ENCODE data around the gene GNPDA2.
"Not testable (repeated sequence)": the region's sequence is repeated elsewhere in the genome, so short reads cannot be mapped to it uniquely, and the experiment has no call there.

The GNPDA2 gene

DNA sequence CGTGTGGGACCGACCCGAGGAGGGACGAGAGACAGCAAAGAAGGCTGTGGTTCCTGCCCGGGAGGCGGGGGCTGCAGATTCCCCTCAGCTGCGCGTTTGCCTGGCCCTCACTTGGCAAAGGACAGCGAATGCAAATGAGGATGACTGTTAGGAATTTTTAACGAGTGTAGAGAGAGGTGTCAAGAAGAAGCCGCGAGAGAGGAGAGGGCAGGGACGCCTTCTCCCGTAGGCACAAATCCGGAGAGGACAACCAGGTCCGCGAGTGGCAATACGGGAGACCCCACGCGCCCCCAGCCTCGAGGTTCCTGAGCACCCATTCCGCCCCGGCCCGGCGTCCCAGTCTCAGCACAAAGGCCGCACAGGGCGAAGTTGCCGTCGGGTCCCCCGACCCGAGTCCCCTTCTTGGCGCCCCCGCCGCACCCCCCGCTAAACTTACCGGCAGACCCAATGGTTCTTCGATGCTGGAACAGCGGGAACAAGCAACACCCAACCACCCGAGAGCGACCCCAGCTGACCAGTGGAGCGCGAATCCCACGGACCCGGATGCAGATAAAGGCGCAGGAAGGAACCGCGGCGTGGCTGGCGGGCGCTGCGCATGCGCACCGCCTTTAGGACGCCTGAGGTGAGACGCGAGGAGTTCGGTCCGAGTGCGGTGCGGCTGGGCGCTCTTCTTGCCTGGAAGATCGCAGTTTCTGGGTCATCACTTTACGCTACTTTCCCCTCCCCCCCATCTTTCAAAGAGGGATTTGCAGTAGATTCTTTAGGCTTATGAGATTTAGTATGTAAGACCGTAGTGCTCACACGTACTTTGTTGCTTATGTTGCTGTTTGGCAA is at the start of gene GNPDA2:
TSS of gene GNPDA2 (minus strand) at position 519 of the 834 bp plus-strand sequence. CDS start 4,349 bp downstream, outside the sequence.
- DNase-seq (ENCODE audit: low read depth), result peak; percentile 61

- DNase-seq (ENCODE audit: low read depth), result no peak
Observed at GRCh38 chr4:44772340-44772739, 46.0 kb upstream of the GNPDA2 start.

- DNase-seq (ENCODE audit: low read depth), result no peak
Observed at GRCh38 chr4:44771789-44772188, 45.4 kb upstream of the GNPDA2 start.

DNA sequence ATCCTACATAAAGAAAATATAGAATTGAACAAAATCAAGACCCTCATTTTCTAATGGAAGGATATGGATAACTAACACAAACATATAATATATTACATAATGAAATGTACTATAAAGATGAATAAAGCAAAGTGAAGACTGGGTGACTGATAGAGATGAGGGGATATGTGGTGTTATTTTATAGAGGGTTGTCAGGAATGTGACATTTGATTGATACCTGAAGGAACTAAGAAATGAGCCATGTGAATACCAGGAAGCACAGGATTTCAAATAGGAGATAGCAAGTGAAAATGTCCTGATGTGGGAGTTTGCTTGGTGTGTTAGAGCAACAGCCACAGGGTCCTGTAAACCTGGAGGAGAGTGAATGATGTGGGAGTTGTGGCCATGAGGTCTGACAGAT is 40.1 kb upstream of the GNPDA2 start:
- no peak for DNase-seq (ENCODE audit: low read depth)

GRCh38 chr4:44765116-44765515 is 38.8 kb upstream of the GNPDA2 start:
- no peak for DNase-seq (ENCODE audit: low read depth)

DNA sequence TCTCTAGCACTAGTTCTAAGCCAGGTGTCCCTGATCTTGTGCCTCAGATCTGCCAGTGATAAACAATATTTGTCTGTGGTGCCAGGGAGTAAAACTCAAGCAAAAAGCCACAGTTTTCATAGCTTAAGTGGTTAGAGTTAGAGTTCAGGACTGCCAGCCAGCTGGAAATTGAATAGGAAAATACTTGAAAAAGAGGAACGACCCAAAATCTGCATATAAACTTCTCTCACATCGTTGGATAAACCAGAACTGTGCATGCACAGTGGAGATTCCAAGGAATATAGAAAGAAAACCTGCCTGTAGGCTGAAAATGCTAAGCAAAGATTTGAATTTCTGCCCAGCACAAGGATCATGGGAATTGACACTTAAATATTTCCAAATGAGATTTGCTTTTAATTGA is 35.0 kb upstream of the GNPDA2 start:
- DNase-seq (ENCODE audit: low read depth), result no peak

DNA sequence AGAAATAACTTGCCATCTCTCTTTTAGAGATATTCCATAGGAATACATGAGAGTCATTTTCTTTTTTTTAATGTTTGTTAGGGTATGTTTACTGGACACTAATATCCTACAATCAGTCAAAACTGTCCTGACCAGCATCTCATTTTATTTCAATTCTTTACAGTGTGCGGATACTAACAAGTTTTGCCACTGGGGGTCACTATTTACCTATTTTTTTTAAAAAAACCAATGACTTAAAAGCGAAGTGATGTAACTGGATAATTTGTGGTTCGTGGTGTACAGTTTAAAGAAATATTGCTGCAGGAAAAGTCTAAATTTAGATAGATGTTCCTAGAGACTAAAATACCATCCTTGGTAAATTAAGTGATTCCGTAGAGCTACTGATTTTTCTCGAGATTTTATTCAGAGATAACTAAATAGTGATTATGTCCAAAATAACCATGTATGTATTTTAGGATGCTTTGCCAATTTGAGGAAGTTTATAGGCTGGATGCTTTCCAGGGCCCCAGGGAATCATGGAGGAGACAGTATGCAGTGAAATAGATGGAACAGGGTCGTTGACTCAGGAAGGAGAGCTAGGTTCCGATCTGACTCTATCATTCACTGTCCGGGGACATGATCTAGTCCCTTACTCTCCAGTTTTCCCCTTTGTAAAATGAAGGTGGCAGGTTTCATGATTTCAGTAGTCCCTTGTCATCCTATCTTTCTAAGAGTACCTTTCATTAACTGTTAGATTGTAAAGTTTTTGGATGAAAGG is 34.0 kb upstream of the GNPDA2 start:
- no peak for DNase-seq (ENCODE audit: low read depth)

GRCh38 chr4:44756559-44756958 is 30.2 kb upstream of the GNPDA2 start:
- DNase-seq (ENCODE audit: low read depth), result no peak

- no peak for DNase-seq (ENCODE audit: low read depth)
Observed at GRCh38 chr4:44740201-44740600, 13.8 kb upstream of the GNPDA2 start.

DNA sequence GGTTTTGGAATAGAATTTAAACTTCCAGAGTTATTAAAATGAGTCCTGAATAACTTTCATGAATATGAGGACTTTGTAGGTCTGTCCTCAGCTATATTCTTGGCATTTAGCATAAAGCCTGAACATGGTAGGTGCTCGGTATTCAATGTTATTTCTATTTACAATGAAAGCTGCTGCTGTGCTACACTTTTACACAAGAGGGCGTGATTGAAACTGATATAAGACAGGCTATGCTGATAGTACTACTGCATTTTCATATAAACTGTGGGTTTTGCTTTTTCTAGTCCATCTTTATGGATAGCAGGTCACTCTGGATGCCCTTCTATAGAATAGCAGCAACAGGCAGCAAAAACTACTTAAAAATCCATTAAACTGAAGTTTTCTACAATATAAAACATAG is 12.3 kb upstream of the GNPDA2 start:
- no peak for DNase-seq (ENCODE audit: low read depth)

- DNase-seq (ENCODE audit: low read depth), result no peak
Observed at GRCh38 chr4:44736900-44737299, 10.5 kb upstream of the GNPDA2 start.

- DNase-seq (ENCODE audit: low read depth), result not testable (repeated sequence)
Observed at GRCh38 chr4:44728694-44729093, 2.3 kb upstream of the GNPDA2 start.

- DNase-seq (ENCODE audit: low read depth), result no peak
Observed at GRCh38 chr4:44727471-44727870, 1.1 kb upstream of the GNPDA2 start.

DNA sequence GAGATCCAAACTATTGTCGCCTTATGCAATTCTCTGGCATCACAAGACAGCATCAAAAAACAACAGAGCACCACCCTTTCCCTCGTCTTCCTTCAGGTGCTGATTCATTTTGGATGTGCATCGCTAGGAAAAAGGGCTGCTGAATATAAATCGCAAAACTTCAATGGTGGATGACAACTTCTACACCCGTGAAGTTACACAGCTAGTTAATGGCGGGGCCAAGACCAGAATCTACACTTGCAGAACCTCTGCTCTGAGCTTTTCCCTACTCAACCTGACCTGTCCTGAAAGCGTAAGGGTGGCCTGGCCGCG is 674 bp downstream of the GNPDA2 start:
- DNase-seq (ENCODE audit: low read depth), result no peak

- DNase-seq (ENCODE audit: low read depth), result no peak
Observed at GRCh38 chr4:44725166-44725565, 1.2 kb downstream of the GNPDA2 start.

DNA sequence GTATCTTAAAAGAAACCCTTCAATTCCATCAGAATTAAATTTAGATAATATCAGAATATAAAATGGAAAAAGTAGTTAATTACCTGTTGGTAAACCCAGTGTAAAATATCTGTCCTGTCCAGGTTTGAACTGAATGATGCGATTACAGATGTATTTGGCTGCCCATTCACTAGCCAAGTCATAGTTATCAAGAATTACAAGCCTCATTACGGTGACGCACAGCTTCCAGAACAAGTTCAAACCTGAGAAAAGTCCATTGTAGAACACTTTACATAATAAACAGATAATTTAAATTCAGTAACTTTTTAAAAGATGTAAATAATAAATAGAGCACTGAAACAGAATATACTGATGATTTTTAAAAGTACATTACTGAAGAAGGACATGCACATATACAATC is 4.4 kb downstream of the GNPDA2 start:
- no peak for DNase-seq (ENCODE audit: low read depth)

GRCh38 chr4:44720371-44720770 is 6.0 kb downstream of the GNPDA2 start:
- no peak for DNase-seq (ENCODE audit: low read depth)

- DNase-seq (ENCODE audit: low read depth), result no peak
Observed at GRCh38 chr4:44716597-44716996, 9.8 kb downstream of the GNPDA2 start.

DNA sequence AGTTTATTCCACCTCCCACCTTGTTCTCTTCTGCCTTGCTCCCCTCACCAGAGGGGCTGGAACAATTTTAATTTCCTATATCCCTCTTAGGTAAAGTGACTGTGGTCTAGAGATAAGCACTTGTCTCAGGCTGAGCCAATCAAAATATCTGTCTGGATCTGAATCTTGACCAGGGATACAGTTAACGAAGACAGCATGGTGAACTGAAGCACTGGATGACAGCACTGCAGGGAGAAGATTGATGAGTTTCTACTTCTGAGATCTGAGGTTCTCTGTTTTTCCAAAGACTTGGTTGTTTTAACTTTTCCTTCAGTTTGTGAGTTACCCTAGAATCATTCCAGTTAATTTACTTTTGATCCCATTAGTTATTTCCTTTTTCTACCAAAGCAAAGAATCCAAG is 13.2 kb downstream of the GNPDA2 start:
- DNase-seq (ENCODE audit: low read depth), result no peak

DNA sequence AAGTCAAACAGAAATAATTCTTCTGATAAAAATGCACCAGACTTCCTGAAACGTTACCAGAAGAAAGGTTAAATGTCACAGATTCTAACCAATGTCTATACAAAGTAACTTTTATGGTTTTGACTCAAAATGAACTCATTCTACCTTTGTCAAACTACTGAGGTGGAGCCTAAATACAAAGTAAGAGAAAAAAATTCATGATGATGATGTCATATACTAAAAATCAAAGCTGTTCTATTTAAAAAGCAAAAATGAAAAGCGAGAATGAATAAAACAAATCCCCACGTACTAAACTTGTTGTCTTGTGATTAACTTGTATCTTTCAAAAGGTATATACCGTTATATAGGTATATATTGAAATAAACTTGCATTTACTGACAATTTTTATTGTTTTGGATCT is 21.7 kb downstream of the GNPDA2 start:
- no peak for DNase-seq (ENCODE audit: low read depth)

- DNase-seq (ENCODE audit: low read depth), result no peak
Observed at GRCh38 chr4:44701037-44701436, 25.3 kb downstream of the GNPDA2 start.

- DNase-seq (ENCODE audit: low read depth), result no peak
Observed at GRCh38 chr4:44700427-44700826, 25.9 kb downstream of the GNPDA2 start.

GRCh38 chr4:44684648-44685047 is 41.7 kb downstream of the GNPDA2 start:
- no peak for DNase-seq (ENCODE audit: low read depth)

DNA sequence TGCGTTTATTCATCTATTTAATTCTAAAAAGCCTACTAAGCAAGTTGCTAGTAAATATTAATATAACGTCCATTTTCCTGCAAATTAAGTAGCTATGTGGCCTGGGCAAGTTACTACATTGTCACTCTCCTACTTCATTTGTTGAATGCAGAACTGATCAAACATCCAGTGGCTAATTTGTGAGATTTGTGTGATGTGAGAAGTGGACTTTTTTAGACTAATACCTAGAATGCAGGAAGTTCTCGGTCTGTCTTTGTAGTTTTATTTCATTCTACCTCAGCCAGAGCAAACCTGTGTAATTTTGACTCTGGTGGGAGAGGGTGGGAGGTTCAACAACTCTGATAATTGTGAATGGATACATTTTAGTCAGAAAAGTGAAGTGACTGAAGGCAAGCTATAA is 47.3 kb downstream of the GNPDA2 start:
- DNase-seq (ENCODE audit: low read depth), result no peak

Data from stimulated activated CD8-positive, alpha-beta memory T cell treated with anti-CD3 and anti-CD28 coated beads, Interleukin-15, amount 100 ng/mL, for 1 hour (primary cell).